A673 (cell line): ENCODE results near the gene KCTD7.

Experiments used
- EZH2 ChIP-seq: fragments of 200-600 bp; sonication (generic); IDR thresholded peaks from 2 replicates; pipeline ENCODE4 v1.6.1; 2017; ENCODE audit warnings: borderline replicate concordance, low read depth, mild to moderate bottlenecking, mixed read lengths, antibody characterized with exemption, low read length; ENCODE audit not compliant: poor library complexity, severe bottlenecking
- TF ChIP-seq, protein P1 (sequence below): fragments of 300-800, 200-600 bp; sonication (generic); conservative IDR thresholded peaks from 2 replicates; pipeline ENCODE4 v1.5.1; 2017; ENCODE audit warnings: low read depth, mild to moderate bottlenecking, antibody characterized with exemption, low read length, moderate library complexity, mixed read lengths

DNA sequence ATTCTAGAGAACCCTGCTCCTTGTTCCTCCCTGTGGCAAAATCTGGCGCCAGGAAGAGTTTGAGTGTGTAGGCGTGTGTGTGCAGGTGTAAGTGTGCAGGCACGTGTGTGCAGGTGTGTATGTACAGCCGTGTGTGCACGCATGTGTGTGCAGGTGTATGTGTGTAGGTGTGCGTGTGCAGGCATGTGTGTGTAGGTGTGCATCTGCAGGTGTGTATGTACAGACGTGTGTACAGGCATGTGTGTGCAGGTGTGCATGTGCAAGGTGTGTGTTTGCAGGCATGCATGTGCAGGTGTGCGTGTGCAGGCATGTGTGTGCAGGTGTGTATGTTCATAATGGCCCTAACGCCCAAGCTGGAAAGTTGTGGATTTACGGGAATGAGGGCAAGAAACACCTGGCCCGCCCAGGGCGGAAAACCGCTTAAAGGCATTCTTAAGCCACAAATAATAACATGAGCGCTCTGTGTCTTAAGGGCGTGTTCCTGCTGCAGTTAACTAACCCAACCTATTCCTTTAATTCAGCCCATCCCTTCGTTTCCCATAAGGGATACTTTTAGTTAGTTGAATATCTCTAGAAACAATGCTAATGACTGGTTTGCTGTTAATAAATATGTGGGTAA is 34.1 kb downstream of the KCTD7 start:
- TF ChIP-seq, protein P1, sequence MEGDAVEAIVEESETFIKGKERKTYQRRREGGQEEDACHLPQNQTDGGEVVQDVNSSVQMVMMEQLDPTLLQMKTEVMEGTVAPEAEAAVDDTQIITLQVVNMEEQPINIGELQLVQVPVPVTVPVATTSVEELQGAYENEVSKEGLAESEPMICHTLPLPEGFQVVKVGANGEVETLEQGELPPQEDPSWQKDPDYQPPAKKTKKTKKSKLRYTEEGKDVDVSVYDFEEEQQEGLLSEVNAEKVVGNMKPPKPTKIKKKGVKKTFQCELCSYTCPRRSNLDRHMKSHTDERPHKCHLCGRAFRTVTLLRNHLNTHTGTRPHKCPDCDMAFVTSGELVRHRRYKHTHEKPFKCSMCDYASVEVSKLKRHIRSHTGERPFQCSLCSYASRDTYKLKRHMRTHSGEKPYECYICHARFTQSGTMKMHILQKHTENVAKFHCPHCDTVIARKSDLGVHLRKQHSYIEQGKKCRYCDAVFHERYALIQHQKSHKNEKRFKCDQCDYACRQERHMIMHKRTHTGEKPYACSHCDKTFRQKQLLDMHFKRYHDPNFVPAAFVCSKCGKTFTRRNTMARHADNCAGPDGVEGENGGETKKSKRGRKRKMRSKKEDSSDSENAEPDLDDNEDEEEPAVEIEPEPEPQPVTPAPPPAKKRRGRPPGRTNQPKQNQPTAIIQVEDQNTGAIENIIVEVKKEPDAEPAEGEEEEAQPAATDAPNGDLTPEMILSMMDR, result no peak
- no peak for TF ChIP-seq EZH2
